ENCODE measurements around the gene RALGAPA2.
"Not testable (repeated sequence)": the region's sequence is repeated elsewhere in the genome, so short reads cannot be mapped to it uniquely, and the experiment has no call there.

Gene RALGAPA2

GRCh38 chr20:20546402-20546801 is 166.0 kb downstream of the RALGAPA2 start:
- H3K4me3 ChIP-seq (ENCODE audit: extremely low read depth, insufficient read depth, low read length, poor library complexity, severe bottlenecking): no peak overlapping the region
- no peaks in the 10 kb centered on the region for H3K9me3 ChIP-seq (ENCODE audit: control insufficient read depth, low read length)
- 85 to 100% methylated on average over 4 of the region's 6 CpGs for WGBS, 2 experiments (ENCODE audit: insufficient coverage in 2 of 2)
- no peaks in the 10 kb centered on the region for H3K4me1 ChIP-seq (ENCODE audit: control insufficient read depth, insufficient read depth, low read length, poor library complexity, severe bottlenecking)
- H3K36me3 ChIP-seq (ENCODE audit: control insufficient read depth, insufficient read depth, low read length): no peaks in the 10 kb centered on the region
- no peak overlapping the region for H3K27ac ChIP-seq (ENCODE audit: low read depth, low read length, severe bottlenecking)

- H3K4me1 ChIP-seq (ENCODE audit: control insufficient read depth, insufficient read depth, low read length, poor library complexity, severe bottlenecking); H3K9me3 ChIP-seq (ENCODE audit: control insufficient read depth, low read length); H3K36me3 ChIP-seq (ENCODE audit: control insufficient read depth, insufficient read depth, low read length); H3K27ac ChIP-seq (ENCODE audit: low read depth, low read length, severe bottlenecking); H3K4me3 ChIP-seq (ENCODE audit: extremely low read depth, insufficient read depth, low read length, poor library complexity, severe bottlenecking): not testable (repeated sequence)
- WGBS, 2 experiments (ENCODE audit: insufficient coverage in 2 of 2): 100% methylated on average over 2 of the region's 7 CpGs; no CpG with 5 or more reads in 1 of the 2 experiments
Observed at GRCh38 chr20:20543348-20543747, 169.1 kb downstream of the RALGAPA2 start.

- Histone ChIP-seq H3K9me3 (ENCODE audit: control insufficient read depth, low read length) (no peaks in the 10 kb centered on the region), H3K27ac (ENCODE audit: low read depth, low read length, severe bottlenecking) (no peak overlapping the region), H3K4me3 (ENCODE audit: extremely low read depth, insufficient read depth, low read length, poor library complexity, severe bottlenecking) (no peak overlapping the region), H3K36me3 (ENCODE audit: control insufficient read depth, insufficient read depth, low read length) (no peaks in the 10 kb centered on the region), H3K4me1 (ENCODE audit: control insufficient read depth, insufficient read depth, low read length, poor library complexity, severe bottlenecking) (no peaks in the 10 kb centered on the region)
- 78 to 85% methylated on average over 2 to 4 of the region's 6 CpGs for WGBS, 2 experiments (ENCODE audit: insufficient coverage in 2 of 2)
Observed at GRCh38 chr20:20536240-20536933, 176.1 kb downstream of the RALGAPA2 start.

- Histone ChIP-seq H3K9me3 (ENCODE audit: control insufficient read depth, low read length) (no peaks in the 10 kb centered on the region), H3K36me3 (ENCODE audit: control insufficient read depth, insufficient read depth, low read length) (no peaks in the 10 kb centered on the region), H3K27ac (ENCODE audit: low read depth, low read length, severe bottlenecking) (no peak overlapping the region), H3K4me1 (ENCODE audit: control insufficient read depth, insufficient read depth, low read length, poor library complexity, severe bottlenecking) (no peaks in the 10 kb centered on the region), H3K4me3 (ENCODE audit: extremely low read depth, insufficient read depth, low read length, poor library complexity, severe bottlenecking) (no peak overlapping the region)
- 76 to 93% methylated on average over 2 to 3 of the region's 3 CpGs for WGBS, 2 experiments (ENCODE audit: insufficient coverage in 2 of 2)
Observed at GRCh38 chr20:20535051-20535450, 177.4 kb downstream of the RALGAPA2 start.

- Histone ChIP-seq H3K4me1 (ENCODE audit: control insufficient read depth, insufficient read depth, low read length, poor library complexity, severe bottlenecking) (no peaks in the 10 kb centered on the region), H3K9me3 (ENCODE audit: control insufficient read depth, low read length) (no peaks in the 10 kb centered on the region), H3K27ac (ENCODE audit: low read depth, low read length, severe bottlenecking) (no peak overlapping the region), H3K4me3 (ENCODE audit: extremely low read depth, insufficient read depth, low read length, poor library complexity, severe bottlenecking) (no peak overlapping the region), H3K36me3 (ENCODE audit: control insufficient read depth, insufficient read depth, low read length) (no peaks in the 10 kb centered on the region)
- WGBS, 2 experiments (ENCODE audit: insufficient coverage in 2 of 2): 83% methylated on average over 6 of the region's 6 CpGs
Observed at GRCh38 chr20:20531283-20531682, 181.2 kb downstream of the RALGAPA2 start.

GRCh38 chr20:20530428-20531151 is 181.9 kb downstream of the RALGAPA2 start:
- no peaks in the 10 kb centered on the region for H3K4me1 ChIP-seq (ENCODE audit: control insufficient read depth, insufficient read depth, low read length, poor library complexity, severe bottlenecking)
- no peak overlapping the region for H3K4me3 ChIP-seq (ENCODE audit: extremely low read depth, insufficient read depth, low read length, poor library complexity, severe bottlenecking)
- H3K9me3 ChIP-seq (ENCODE audit: control insufficient read depth, low read length): no peaks in the 10 kb centered on the region
- no peak overlapping the region for H3K27ac ChIP-seq (ENCODE audit: low read depth, low read length, severe bottlenecking)
- no peaks in the 10 kb centered on the region for H3K36me3 ChIP-seq (ENCODE audit: control insufficient read depth, insufficient read depth, low read length)
- 88 to 96% methylated on average over 4 to 6 of the region's 7 CpGs for WGBS, 2 experiments (ENCODE audit: insufficient coverage in 2 of 2)

- WGBS, 2 experiments (ENCODE audit: insufficient coverage in 2 of 2): no CpG with 5 or more reads among the region's 4 CpGs
- no peaks in the 10 kb centered on the region for H3K4me1 ChIP-seq (ENCODE audit: control insufficient read depth, insufficient read depth, low read length, poor library complexity, severe bottlenecking)
- H3K4me3 ChIP-seq (ENCODE audit: extremely low read depth, insufficient read depth, low read length, poor library complexity, severe bottlenecking): no peak overlapping the region
- no peaks in the 10 kb centered on the region for H3K36me3 ChIP-seq (ENCODE audit: control insufficient read depth, insufficient read depth, low read length)
- no peaks in the 10 kb centered on the region for H3K9me3 ChIP-seq (ENCODE audit: control insufficient read depth, low read length)
- H3K27ac ChIP-seq (ENCODE audit: low read depth, low read length, severe bottlenecking): no peak overlapping the region
Observed at GRCh38 chr20:20529597-20529996, 182.8 kb downstream of the RALGAPA2 start.

- Histone ChIP-seq H3K4me3 (ENCODE audit: extremely low read depth, insufficient read depth, low read length, poor library complexity, severe bottlenecking) (no peak overlapping the region), H3K4me1 (ENCODE audit: control insufficient read depth, insufficient read depth, low read length, poor library complexity, severe bottlenecking) (no peaks in the 10 kb centered on the region), H3K9me3 (ENCODE audit: control insufficient read depth, low read length) (no peaks in the 10 kb centered on the region), H3K36me3 (ENCODE audit: control insufficient read depth, insufficient read depth, low read length) (no peaks in the 10 kb centered on the region), H3K27ac (ENCODE audit: low read depth, low read length, severe bottlenecking) (no peak overlapping the region)
- WGBS, 2 experiments (ENCODE audit: insufficient coverage in 2 of 2): 83 to 89% methylated on average over 1 of the region's 3 CpGs
Observed at GRCh38 chr20:20528861-20529260, 183.6 kb downstream of the RALGAPA2 start.

GRCh38 chr20:20527661-20528060 is 184.8 kb downstream of the RALGAPA2 start:
- Histone ChIP-seq H3K36me3 (ENCODE audit: control insufficient read depth, insufficient read depth, low read length) (no peaks in the 10 kb centered on the region), H3K4me3 (ENCODE audit: extremely low read depth, insufficient read depth, low read length, poor library complexity, severe bottlenecking) (no peak overlapping the region), H3K9me3 (ENCODE audit: control insufficient read depth, low read length) (no peaks in the 10 kb centered on the region), H3K4me1 (ENCODE audit: control insufficient read depth, insufficient read depth, low read length, poor library complexity, severe bottlenecking) (no peaks in the 10 kb centered on the region), H3K27ac (ENCODE audit: low read depth, low read length, severe bottlenecking) (no peak overlapping the region)
- WGBS, 2 experiments (ENCODE audit: insufficient coverage in 2 of 2): 90 to 91% methylated on average over 2 to 3 of the region's 4 CpGs

GRCh38 chr20:20525756-20526155 is 186.7 kb downstream of the RALGAPA2 start:
- no peaks in the 10 kb centered on the region for H3K4me1 ChIP-seq (ENCODE audit: control insufficient read depth, insufficient read depth, low read length, poor library complexity, severe bottlenecking)
- 88% methylated on average over 2 to 3 of the region's 6 CpGs for WGBS, 2 experiments (ENCODE audit: insufficient coverage in 2 of 2)
- H3K36me3 ChIP-seq (ENCODE audit: control insufficient read depth, insufficient read depth, low read length): no peaks in the 10 kb centered on the region
- no peak overlapping the region for H3K27ac ChIP-seq (ENCODE audit: low read depth, low read length, severe bottlenecking)
- no peak overlapping the region for H3K4me3 ChIP-seq (ENCODE audit: extremely low read depth, insufficient read depth, low read length, poor library complexity, severe bottlenecking)
- no peaks in the 10 kb centered on the region for H3K9me3 ChIP-seq (ENCODE audit: control insufficient read depth, low read length)

GRCh38 chr20:20525214-20525613 is 187.2 kb downstream of the RALGAPA2 start:
- Histone ChIP-seq H3K4me1 (ENCODE audit: control insufficient read depth, insufficient read depth, low read length, poor library complexity, severe bottlenecking) (no peaks in the 10 kb centered on the region), H3K4me3 (ENCODE audit: extremely low read depth, insufficient read depth, low read length, poor library complexity, severe bottlenecking) (no peak overlapping the region), H3K36me3 (ENCODE audit: control insufficient read depth, insufficient read depth, low read length) (no peaks in the 10 kb centered on the region), H3K9me3 (ENCODE audit: control insufficient read depth, low read length) (no peaks in the 10 kb centered on the region), H3K27ac (ENCODE audit: low read depth, low read length, severe bottlenecking) (no peak overlapping the region)
- WGBS, 2 experiments (ENCODE audit: insufficient coverage in 2 of 2): 100% methylated on average over 1 of the region's 2 CpGs; no CpG with 5 or more reads in 1 of the 2 experiments

Measured in mesodermal cell (in vitro differentiated cells).